Measurements from ENCODE around the gene KCNMB2.

- TF ChIP-seq CTCF (conservative IDR thresholded peaks at IDR 0.05; ENCODE audit: low read depth, low read length), result no peak
- no peak for TF ChIP-seq EZH2 (IDR thresholded peaks at IDR 0.05; ENCODE audit: borderline replicate concordance, low read depth, low read length, poor library complexity, severe bottlenecking)
Measured at GRCh38 chr3:178808748-178809147, 272.5 kb downstream of the KCNMB2 start.
